Amniotic stem cell (primary cell): ENCODE results near the gene UFD1.

Source experiments
- DNase-seq: peaks from one replicate; lab custom pipeline; 2025; lab: John Stamatoyannopoulos, UW

The UFD1 gene

GRCh38 chr22:19478901-19479354, at the start of gene UFD1:
Gene UFD1 (minus strand): TSS chr22:19479193. CDS start chr22:19479085, 108 bp downstream.
- peak; percentile 53 for DNase-seq

- DNase-seq = no peak
Measured at GRCh38 chr22:19527861-19528417, 48.9 kb upstream of the UFD1 start.

- no peak for DNase-seq
Measured at GRCh38 chr22:19527321-19527721, 48.3 kb upstream of the UFD1 start.

GRCh38 chr22:19526702-19527111, 47.7 kb upstream of the UFD1 start:
- DNase-seq = no peak

DNA sequence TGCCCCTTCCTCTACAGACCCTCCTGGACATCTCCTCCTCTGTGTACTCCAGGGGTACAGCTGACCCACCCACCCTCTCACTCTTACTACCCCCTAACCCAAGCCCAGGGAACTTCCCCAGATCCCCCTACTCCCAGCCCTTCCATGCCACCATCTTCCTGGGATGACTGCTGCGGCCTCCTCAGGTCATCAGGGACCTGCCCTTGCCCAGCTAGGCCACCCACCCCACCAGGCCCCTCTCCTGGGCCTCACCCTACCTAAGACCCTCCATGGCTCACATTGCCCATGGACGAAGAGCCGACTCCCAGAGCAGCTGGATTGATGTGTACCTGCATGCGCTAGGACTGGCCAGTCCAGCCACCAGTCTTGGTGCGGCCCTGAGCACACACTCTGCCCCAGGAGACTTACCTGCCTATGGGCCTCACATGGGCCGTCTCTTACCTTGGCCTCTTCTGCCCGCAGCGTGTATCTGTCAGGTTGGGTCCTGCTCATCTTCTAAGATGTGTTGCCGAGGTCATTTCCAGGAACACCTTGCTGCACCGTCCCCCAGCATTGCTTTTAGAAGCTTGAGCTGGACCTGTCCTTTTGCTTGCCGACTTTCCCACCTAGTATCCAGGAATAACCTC, 47.2 kb upstream of the UFD1 start:
- no peak for DNase-seq

DNA sequence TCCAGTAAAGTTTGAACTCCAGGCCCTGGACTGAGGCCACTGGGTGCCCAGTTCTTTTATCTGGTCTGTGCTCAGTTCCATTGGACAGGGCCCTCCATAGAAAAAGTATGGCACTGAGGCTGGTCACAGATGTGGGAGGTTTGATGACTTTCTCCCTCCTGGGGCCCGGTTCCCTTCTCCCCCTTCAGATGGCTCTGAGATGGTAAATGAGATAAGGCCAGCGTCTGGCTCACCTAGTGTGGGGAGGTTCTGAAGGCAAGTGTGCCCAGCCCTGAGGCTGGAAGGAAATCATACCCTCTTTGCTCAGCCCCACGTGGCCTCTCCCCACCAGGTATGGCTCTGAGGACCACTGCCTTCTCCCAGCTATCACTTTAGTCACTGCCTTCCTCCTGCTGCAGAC, 46.7 kb upstream of the UFD1 start:
- DNase-seq = no peak

DNA sequence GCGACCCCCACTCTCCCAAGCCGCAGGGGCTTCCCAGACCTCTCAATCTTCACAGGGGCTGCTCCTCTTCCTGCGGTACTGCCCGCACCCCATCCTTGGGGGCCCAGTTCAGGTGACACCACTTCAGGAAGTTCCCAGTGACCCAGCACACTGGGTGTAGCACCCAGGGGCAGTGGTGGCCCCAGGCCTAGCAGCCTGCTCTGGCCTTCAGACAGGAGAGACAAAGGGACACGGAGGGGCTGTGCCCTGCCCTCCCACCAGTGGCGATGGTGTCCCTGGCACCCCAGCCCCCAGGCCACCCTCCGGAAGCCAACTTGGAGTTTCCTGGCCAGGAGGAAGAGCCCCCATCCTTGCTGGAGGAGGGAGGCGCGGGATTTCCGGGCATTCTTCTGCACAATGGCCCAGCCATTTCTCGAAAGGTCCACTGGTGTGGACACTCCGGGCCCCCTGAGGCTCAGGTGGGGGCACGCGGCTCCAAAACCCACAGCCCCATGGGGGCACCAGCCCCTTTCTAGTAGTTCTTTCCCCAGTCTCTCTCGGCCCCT, 46.2 kb upstream of the UFD1 start:
- no peak for DNase-seq

- DNase-seq = no peak
Measured at GRCh38 chr22:19524170-19525115, 45.5 kb upstream of the UFD1 start, which contains the start of gene CLDN5. Gene CLDN5 (minus strand): TSS chr22:19524410. CDS start chr22:19524255, 155 bp downstream.

- DNase-seq = no peak
Measured at GRCh38 chr22:19523240-19524169, 44.5 kb upstream of the UFD1 start.

DNA sequence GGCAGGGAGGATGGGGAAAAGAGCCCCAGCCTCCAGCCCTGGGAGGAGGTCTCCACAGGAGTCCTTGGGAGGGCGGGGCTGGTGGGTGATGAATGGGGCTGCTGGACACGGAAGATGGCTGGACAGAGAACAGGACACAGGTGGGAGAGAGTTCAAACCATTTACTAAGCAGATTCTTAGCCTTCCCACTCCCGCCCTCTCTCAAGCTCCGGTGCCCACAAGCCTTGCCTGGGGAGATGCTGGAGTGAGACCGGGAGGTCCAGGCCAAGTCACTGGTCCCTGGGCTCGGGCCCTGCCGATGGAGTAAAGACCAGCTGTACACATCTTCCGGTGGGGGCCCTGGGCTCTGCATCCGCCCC, 43.9 kb upstream of the UFD1 start:
- no peak for DNase-seq

GRCh38 chr22:19522190-19522880, 43.3 kb upstream of the UFD1 start:
- no peak for DNase-seq

- DNase-seq = no peak
Measured at GRCh38 chr22:19520566-19521305, 41.7 kb upstream of the UFD1 start.

GRCh38 chr22:19520007-19520406, 41.0 kb upstream of the UFD1 start:
- no peak for DNase-seq

- DNase-seq = no peak
Measured at GRCh38 chr22:19519041-19519926, 40.3 kb upstream of the UFD1 start.

- no peak for DNase-seq
Measured at GRCh38 chr22:19518635-19519034, 39.6 kb upstream of the UFD1 start.

GRCh38 chr22:19517919-19518611, 39.1 kb upstream of the UFD1 start:
- no peak for DNase-seq

DNA sequence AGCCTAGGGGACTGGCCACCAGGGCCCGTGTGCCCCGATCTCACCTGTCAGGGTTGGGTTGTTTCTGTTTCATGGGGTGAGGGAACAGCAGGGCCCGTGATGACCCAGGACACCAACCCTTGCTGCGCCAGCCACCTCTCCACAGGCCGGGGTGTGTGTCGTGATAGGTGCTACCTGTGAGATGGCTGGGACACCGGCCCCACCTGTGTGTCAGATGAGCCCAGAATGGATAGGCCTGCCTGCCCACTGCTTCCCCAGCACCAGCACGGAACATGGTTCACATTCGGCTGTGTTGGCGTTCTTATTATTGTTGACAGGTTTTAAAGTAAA, 38.1 kb upstream of the UFD1 start:
- DNase-seq = no peak

- DNase-seq = no peak
Measured at GRCh38 chr22:19516378-19517170, 37.6 kb upstream of the UFD1 start.
